Measurements from ENCODE around the gene DMD. TPM values are rescaled to one million over a fixed set of nuclear protein-coding genes. Genes with fewer than 3 reads are reported as not detected.

DMD gene
- total RNA-seq, 2 experiments from 2014 or later: 0.20 to 0.47 TPM

GRCh38 chrX:31374786-31375185, 1836.6 kb downstream of the DMD start:
- no peaks in the 10 kb centered on the region for H3K27me3 ChIP-seq (ENCODE audit: control insufficient read depth in 1 of 2, insufficient read depth in 2 of 2, low read length in 2 of 2)
- Mint-ChIP-seq H3K36me3 (ENCODE audit: low read depth) (no peaks in the 10 kb centered on the region), H3K4me3 (no peak overlapping the region), H3K27me3 (no peaks in the 10 kb centered on the region), H3K27ac (no peak overlapping the region), H3K9me3 (no peaks in the 10 kb centered on the region), H3K4me1 (ENCODE audit: low read depth) (no peaks in the 10 kb centered on the region)
- no peak for TF ChIP-seq CTCF (IDR thresholded peaks at IDR 0.05)
- DNase-seq (no peak), ATAC-seq (ENCODE audit: poor library complexity) (no peak)
- no peak overlapping the region for H3K4me3 ChIP-seq (ENCODE audit: low read length)
- POLR2A ChIA-PET: no interaction called here
- no peaks in the 10 kb centered on the region for H3K4me1 ChIP-seq (ENCODE audit: insufficient read depth, low read length)
- no peaks in the 10 kb centered on the region for H3K9me3 ChIP-seq (ENCODE audit: control insufficient read depth in 1 of 2, insufficient read depth in 1 of 2, low read length in 2 of 2)
- intact Hi-C loops (cut with DNase I, micrococcal nuclease): no loop called here
- CTCF ChIA-PET: no interaction called here
- no peak overlapping the region for H3K27ac ChIP-seq (ENCODE audit: low read depth in 1 of 2, low read length in 2 of 2)
- H3K36me3 ChIP-seq (ENCODE audit: insufficient read depth, low read length): no peaks in the 10 kb centered on the region

DNA sequence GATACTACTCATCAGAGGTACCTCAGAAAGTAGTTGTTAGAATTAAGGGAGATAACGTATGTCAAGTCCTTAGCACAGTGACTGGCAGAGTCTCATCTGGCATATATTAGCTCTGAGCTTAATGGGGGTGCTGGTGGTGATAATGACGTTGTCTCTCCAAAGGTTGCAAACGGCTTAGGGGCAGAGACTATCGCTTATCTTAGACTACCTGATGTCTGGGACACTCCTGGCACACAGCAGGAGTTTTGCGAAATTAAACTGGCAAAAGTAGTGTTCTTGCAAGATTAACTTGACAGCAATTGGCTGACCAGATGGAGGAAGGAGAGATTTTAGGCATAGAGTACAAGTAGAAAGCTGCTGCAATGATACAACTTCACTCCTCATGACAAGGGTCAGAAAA, 1839.4 kb downstream of the DMD start:
- H3K27me3 Mint-ChIP-seq: no peaks in the 10 kb centered on the region
- H3K4me3 Mint-ChIP-seq: no peak overlapping the region
- H3K36me3 ChIP-seq (ENCODE audit: insufficient read depth, low read length): no peaks in the 10 kb centered on the region
- intact Hi-C loops (cut with DNase I, micrococcal nuclease): no loop called here
- H3K4me1 Mint-ChIP-seq (ENCODE audit: low read depth): no peaks in the 10 kb centered on the region
- H3K27me3 ChIP-seq (ENCODE audit: control insufficient read depth in 1 of 2, insufficient read depth in 2 of 2, low read length in 2 of 2): no peaks in the 10 kb centered on the region
- DNase-seq (no peak), ATAC-seq (ENCODE audit: poor library complexity) (no peak)
- TF ChIP-seq CTCF (IDR thresholded peaks at IDR 0.05): no peak
- POLR2A ChIA-PET: no interaction called here
- H3K27ac Mint-ChIP-seq: no peak overlapping the region
- no peak overlapping the region for H3K27ac ChIP-seq (ENCODE audit: low read depth in 1 of 2, low read length in 2 of 2)
- H3K9me3 Mint-ChIP-seq: no peaks in the 10 kb centered on the region
- H3K9me3 ChIP-seq (ENCODE audit: control insufficient read depth in 1 of 2, insufficient read depth in 1 of 2, low read length in 2 of 2): no peaks in the 10 kb centered on the region
- H3K4me3 ChIP-seq (ENCODE audit: low read length): no peak overlapping the region
- no peaks in the 10 kb centered on the region for H3K4me1 ChIP-seq (ENCODE audit: insufficient read depth, low read length)
- CTCF ChIA-PET: no interaction called here
- no peaks in the 10 kb centered on the region for H3K36me3 Mint-ChIP-seq (ENCODE audit: low read depth)

DNA sequence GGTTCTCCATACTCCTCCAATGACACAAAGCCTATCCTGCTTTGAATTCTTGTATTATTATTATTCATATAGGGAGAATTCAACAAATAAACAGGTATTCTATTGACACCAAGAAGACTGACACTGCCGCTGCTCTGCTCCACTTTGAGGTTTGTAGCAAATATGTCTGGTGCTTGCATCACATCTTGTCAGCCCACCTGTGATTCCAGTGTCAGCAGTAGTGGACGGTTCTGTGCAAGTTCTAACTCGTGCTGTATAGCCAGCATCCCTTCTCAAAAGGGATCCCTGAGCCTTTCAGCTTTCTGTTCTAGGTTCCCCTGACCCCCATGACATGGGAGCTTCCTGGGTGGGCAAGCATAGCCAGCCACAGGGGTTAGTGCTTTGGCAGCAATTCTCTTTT, 1843.5 kb downstream of the DMD start:
- H3K27me3 Mint-ChIP-seq: no peaks in the 10 kb centered on the region
- POLR2A ChIA-PET: no interaction called here
- no peak overlapping the region for H3K27ac ChIP-seq (ENCODE audit: low read depth in 1 of 2, low read length in 2 of 2)
- intact Hi-C loops (cut with DNase I, micrococcal nuclease): no loop called here
- H3K9me3 Mint-ChIP-seq: no peaks in the 10 kb centered on the region
- no peak for TF ChIP-seq CTCF (IDR thresholded peaks at IDR 0.05)
- no peaks in the 10 kb centered on the region for H3K36me3 Mint-ChIP-seq (ENCODE audit: low read depth)
- H3K4me1 ChIP-seq (ENCODE audit: insufficient read depth, low read length): no peaks in the 10 kb centered on the region
- no peaks in the 10 kb centered on the region for H3K27me3 ChIP-seq (ENCODE audit: control insufficient read depth in 1 of 2, insufficient read depth in 2 of 2, low read length in 2 of 2)
- H3K9me3 ChIP-seq (ENCODE audit: control insufficient read depth in 1 of 2, insufficient read depth in 1 of 2, low read length in 2 of 2): no peaks in the 10 kb centered on the region
- H3K27ac Mint-ChIP-seq: no peak overlapping the region
- no peaks in the 10 kb centered on the region for H3K36me3 ChIP-seq (ENCODE audit: insufficient read depth, low read length)
- no peak for ATAC-seq (ENCODE audit: poor library complexity)
- no peak overlapping the region for H3K4me3 Mint-ChIP-seq
- CTCF ChIA-PET: no interaction called here
- DNase-seq: no peak
- H3K4me3 ChIP-seq (ENCODE audit: low read length): no peak overlapping the region
- H3K4me1 Mint-ChIP-seq (ENCODE audit: low read depth): no peaks in the 10 kb centered on the region

Measured in CD4-positive, alpha-beta T cell (primary cell).